Measurements from ENCODE around the gene ITGA3. TPM values are rescaled to one million over a fixed set of nuclear protein-coding genes. Genes with fewer than 3 reads are reported as not detected.
A peak's percentile ranks its signal among the peaks of the same experiment; 100 is the strongest.

The ITGA3 gene
- total RNA-seq, 6 donors from 2014 or later: 193 to 469 (median 350) TPM

GRCh38 chr17:50090071-50090470 lies 34.2 kb downstream of the ITGA3 start:
- peaks cover 0 to 4% (median 3%) of the 10 kb centered on the region in 4 donors for H3K4me1 ChIP-seq
- no peak overlapping the region for H3K27ac ChIP-seq
- no peaks in the 10 kb centered on the region for H3K9me3 ChIP-seq
- peaks cover 8 to 49% (median 37%) of the 10 kb centered on the region in 4 donors for H3K36me3 ChIP-seq
- no peak for DNase-seq
- H3K27me3 ChIP-seq: no peaks in the 10 kb centered on the region
- H3K4me3 ChIP-seq: no peak overlapping the region
- TF ChIP-seq CTCF (IDR thresholded peaks at IDR 0.05) (no peak), EP300 (IDR thresholded peaks at IDR 0.05) (no peak), POLR2A (IDR thresholded peaks at IDR 0.05) (no peak), POLR2AphosphoS5 (IDR thresholded peaks at IDR 0.05) (no peak)
- 85 to 87% methylated on average over 5 to 6 of the region's 6 CpGs for WGBS, 2 donors
- ATAC-seq (ENCODE audit: low FRiP score in 2 of 2): no peak

- ATAC-seq (ENCODE audit: low FRiP score in 2 of 2) (no peak), DNase-seq (peak in 1 of 2 donors; percentile 22)
- no peak overlapping the region for H3K4me3 ChIP-seq
- 66 to 83% methylated on average over 13 to 15 of the region's 15 CpGs for WGBS, 2 donors
- H3K27me3 ChIP-seq: no peaks in the 10 kb centered on the region
- TF ChIP-seq EP300 (IDR thresholded peaks at IDR 0.05) (no peak), POLR2A (IDR thresholded peaks at IDR 0.05) (no peak), CTCF (IDR thresholded peaks at IDR 0.05) (no peak), POLR2AphosphoS5 (IDR thresholded peaks at IDR 0.05) (no peak)
- peak overlapping the region in 1 of 4 donors; percentile 22 for H3K27ac ChIP-seq
- peaks cover 8 to 49% (median 37%) of the 10 kb centered on the region in 4 donors for H3K36me3 ChIP-seq
- peaks cover 8 to 12% (median 9%) of the 10 kb centered on the region in 4 donors for H3K4me1 ChIP-seq
- no peaks in the 10 kb centered on the region for H3K9me3 ChIP-seq
These were observed 35.3 kb downstream of the ITGA3 start for GRCh38 chr17:50090971-50091917.

GRCh38 chr17:50091918-50092285 lies 36.0 kb downstream of the ITGA3 start:
- TF ChIP-seq EP300 (IDR thresholded peaks at IDR 0.05) (no peak), POLR2A (IDR thresholded peaks at IDR 0.05) (no peak), CTCF (IDR thresholded peaks at IDR 0.05) (no peak), POLR2AphosphoS5 (IDR thresholded peaks at IDR 0.05) (no peak)
- Histone ChIP-seq H3K36me3 (peaks cover 8 to 47% (median 36%) of the 10 kb centered on the region in 4 donors), H3K9me3 (no peaks in the 10 kb centered on the region), H3K27me3 (no peaks in the 10 kb centered on the region), H3K4me1 (peaks cover 13 to 19% (median 15%) of the 10 kb centered on the region in 4 donors), H3K27ac (peak overlapping the region in 1 of 4 donors; percentile 22), H3K4me3 (no peak overlapping the region)
- ATAC-seq (ENCODE audit: low FRiP score in 2 of 2) (no peak), DNase-seq (no peak)
- 49 to 53% methylated on average over 2 of the region's 2 CpGs for WGBS, 2 donors

GRCh38 chr17:50093246-50093645 lies 37.3 kb downstream of the ITGA3 start:
- no peak overlapping the region for H3K27ac ChIP-seq
- DNase-seq: no peak
- TF ChIP-seq POLR2A (IDR thresholded peaks at IDR 0.05): no peak
- TF ChIP-seq POLR2AphosphoS5 (IDR thresholded peaks at IDR 0.05): no peak
- TF ChIP-seq EP300 (IDR thresholded peaks at IDR 0.05): no peak
- no peak for TF ChIP-seq CTCF (IDR thresholded peaks at IDR 0.05)

More at GRCh38 chr17:50093246-50093645, 37.3 kb downstream of the ITGA3 start:
- Histone ChIP-seq H3K9me3 (no peaks in the 10 kb centered on the region), H3K36me3 (peaks cover 8 to 43% (median 31%) of the 10 kb centered on the region in 4 donors), H3K4me3 (no peak overlapping the region), H3K4me1 (peaks cover 13 to 23% (median 17%) of the 10 kb centered on the region in 4 donors), H3K27me3 (no peaks in the 10 kb centered on the region)
- WGBS, 2 donors: 84 to 85% methylated on average over 3 of the region's 3 CpGs
- ATAC-seq (ENCODE audit: low FRiP score in 2 of 2): no peak

All from upper lobe of left lung (tissue), 6 donors.